Epithelial cell of esophagus (primary cell): Measurements from ENCODE around the gene SUCNR1.
A peak's percentile ranks its signal among the peaks of the same experiment; 100 is the strongest.
"Not testable (repeated sequence)": the region's sequence is repeated elsewhere in the genome, so short reads cannot be mapped to it uniquely, and the experiment has no call there.

Experiments used
- DNase-seq: peaks from one replicate; pipeline ENCODE4 v3.0.0; 2010; ENCODE audit warnings: low read depth
- H3K4me3 ChIP-seq: 2 replicates; pipeline ENCODE4 v1.5.1; 2011; ENCODE audit warnings: mild to moderate bottlenecking, low read length, control low read depth
- CTCF ChIP-seq: IDR thresholded peaks from 2 replicates; pipeline ENCODE4 v1.5.1; 2011; ENCODE audit warnings: low read depth, mild to moderate bottlenecking, low read length, control low read depth, inconsistent platforms; ENCODE audit not compliant: insufficient read depth; ENCODE audit errors: missing control alignments

Gene SUCNR1

GRCh38 chr3:151841801-151842200, 31.6 kb upstream of the SUCNR1 start:
- DNase-seq = no peak
- no peak for TF ChIP-seq CTCF
- no peak overlapping the region for H3K4me3 ChIP-seq

DNA sequence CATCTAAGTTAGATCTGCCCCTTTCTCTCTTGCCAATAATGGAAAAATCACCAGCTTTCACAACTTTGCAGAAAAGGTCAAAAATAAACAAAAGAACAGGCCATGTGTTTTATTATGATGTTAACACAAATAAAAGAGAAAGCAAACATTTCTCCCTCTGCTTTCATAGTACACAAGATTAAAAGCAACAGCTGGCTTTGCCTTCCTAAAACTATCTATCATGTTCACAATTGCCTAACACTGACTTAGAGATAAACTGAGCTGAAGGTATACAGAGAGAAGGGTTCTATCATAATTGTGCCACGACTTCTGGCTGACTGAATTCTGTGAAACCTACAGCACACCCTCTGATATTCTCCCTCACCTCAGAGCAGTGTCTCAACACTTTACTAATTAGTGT, 30.2 kb upstream of the SUCNR1 start:
- H3K4me3 ChIP-seq = no peak overlapping the region
- TF ChIP-seq CTCF = no peak
- no peak for DNase-seq

- no peak for TF ChIP-seq CTCF
- H3K4me3 ChIP-seq = no peak overlapping the region
These were observed 28.0 kb upstream of the SUCNR1 start for GRCh38 chr3:151845306-151845905.

GRCh38 chr3:151850065-151850464, 23.4 kb upstream of the SUCNR1 start:
- not testable (repeated sequence) for DNase-seq, H3K4me3 ChIP-seq

More at GRCh38 chr3:151845306-151845905, 28.0 kb upstream of the SUCNR1 start:
- no peak for DNase-seq

DNA sequence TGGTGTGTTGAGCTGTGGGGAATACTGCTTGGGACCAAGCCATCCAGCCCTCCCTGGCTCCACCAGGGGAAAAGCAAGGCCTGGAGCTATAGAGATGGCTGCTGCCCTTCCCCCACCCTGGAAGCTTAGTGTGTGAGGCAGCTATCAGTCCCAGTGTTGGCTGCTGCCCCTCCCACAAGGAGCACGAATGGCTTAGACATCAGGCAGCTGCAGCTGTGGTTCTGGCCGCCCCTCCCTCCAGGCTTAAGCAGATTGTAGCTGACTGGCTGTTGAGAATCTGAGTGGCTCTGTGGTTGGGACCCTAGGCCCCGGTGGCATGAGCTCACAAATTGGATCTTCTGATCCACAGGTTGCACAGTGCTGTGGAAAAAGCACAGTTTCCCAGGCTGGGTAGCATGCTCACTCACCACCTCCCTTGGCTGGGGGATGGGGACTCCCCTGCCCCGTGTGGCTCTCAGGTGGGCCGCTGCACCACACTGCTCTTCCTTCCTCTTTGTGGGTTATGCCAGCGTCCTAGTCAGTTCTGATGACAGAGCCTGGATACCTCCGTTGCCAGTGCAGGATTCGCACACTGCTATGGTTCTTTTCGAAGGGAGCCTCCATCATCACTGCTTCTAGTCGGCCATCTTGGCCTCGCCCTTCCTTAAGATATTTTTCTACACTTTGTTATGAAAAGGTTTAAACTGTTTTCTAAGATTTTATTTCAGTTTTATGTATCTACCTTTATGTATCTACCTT, 21.2 kb upstream of the SUCNR1 start:
- H3K4me3 ChIP-seq = no peak overlapping the region
- no peak for DNase-seq
- TF ChIP-seq CTCF = no peak

GRCh38 chr3:151856118-151856517, 17.3 kb upstream of the SUCNR1 start:
- DNase-seq = peak; percentile 8
- no peak for TF ChIP-seq CTCF
- H3K4me3 ChIP-seq = no peak overlapping the region

GRCh38 chr3:151856641-151857040, 16.8 kb upstream of the SUCNR1 start:
- DNase-seq = no peak
- no peak for TF ChIP-seq CTCF

More at GRCh38 chr3:151856641-151857040, 16.8 kb upstream of the SUCNR1 start:
- H3K4me3 ChIP-seq = no peak overlapping the region
